T47D (cell line): ENCODE measurements around the gene GRAMD1C.

Experiments used
- DNase-seq, 2 experiments: peaks; one replicate each; pipeline versions ENCODE4 v3.0.0 to v3.0.0-alpha.2; 2011 to 2012; ENCODE audit warnings: low read depth in 1 of 2, low spot score in 1 of 2
- JUND ChIP-seq: IDR thresholded peaks from 2 replicates; pipeline ENCODE4 v1.6.1; 2012; ENCODE audit warnings: low read depth
- in situ Hi-C: cut with HindIII; loops from 2 replicates; pipeline ENCODE4 v1.10.0; 2016; ENCODE audit warnings: low sequenced_read_pairs, low pct_unique_long_range_greater_than_20kb

The GRAMD1C gene

DNA sequence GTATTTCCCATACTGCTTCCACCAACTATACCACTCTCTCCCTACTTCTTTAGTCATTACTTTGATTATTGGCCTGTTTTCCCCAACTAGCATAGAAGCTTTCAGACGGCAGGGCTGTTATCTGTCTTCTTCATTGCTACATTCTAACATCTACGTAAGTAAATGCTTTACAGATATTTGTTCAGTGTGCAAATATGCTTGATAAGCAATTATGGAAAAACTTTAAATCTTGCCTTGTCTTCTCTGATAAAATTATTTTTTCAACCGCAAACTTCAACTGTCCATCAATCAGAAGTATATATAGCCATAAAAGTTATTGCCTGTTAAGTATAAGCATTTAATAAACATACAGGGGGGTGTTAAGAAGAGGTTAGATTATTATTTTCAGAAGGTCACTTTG, 145.0 kb downstream of the GRAMD1C start:
- DNase-seq, result no peak
- in situ Hi-C loops, result no loop called here
- TF ChIP-seq JUND, result no peak

- no peak for DNase-seq
- TF ChIP-seq JUND, result no peak
- in situ Hi-C loops, result no loop called here
Observed at GRCh38 chr3:113985541-113985940, 147.0 kb downstream of the GRAMD1C start.
